NCI-H510A (cell line): Measurements from ENCODE around the gene MS4A6A.
"Not testable (repeated sequence)": the region's sequence is repeated elsewhere in the genome, so short reads cannot be mapped to it uniquely, and the experiment has no call there.

ENCODE experiments used
- DNase-seq: peaks from one replicate; lab custom pipeline; 2025; lab: John Stamatoyannopoulos, UW

The MS4A6A gene

GRCh38 chr11:60183591-60184205 lies 815 bp upstream of the MS4A6A start:
- DNase-seq = no peak

GRCh38 chr11:60175860-60176275 lies 7.0 kb downstream of the MS4A6A start:
- DNase-seq = no peak

- DNase-seq = no peak
These were observed 10.9 kb downstream of the MS4A6A start for GRCh38 chr11:60172011-60172410.

GRCh38 chr11:60170566-60170965 lies 12.3 kb downstream of the MS4A6A start:
- DNase-seq = no peak

GRCh38 chr11:60169264-60169915 lies 13.5 kb downstream of the MS4A6A start:
- DNase-seq = no peak

- DNase-seq = no peak
These were observed 14.6 kb downstream of the MS4A6A start for GRCh38 chr11:60168306-60168705.

GRCh38 chr11:60165951-60166350 lies 16.9 kb downstream of the MS4A6A start:
- no peak for DNase-seq

GRCh38 chr11:60165538-60165937 lies 17.3 kb downstream of the MS4A6A start:
- no peak for DNase-seq

GRCh38 chr11:60164550-60165075 lies 18.3 kb downstream of the MS4A6A start:
- DNase-seq = no peak

- DNase-seq = no peak
These were observed 21.1 kb downstream of the MS4A6A start for GRCh38 chr11:60161766-60162165.

- no peak for DNase-seq
These were observed 21.8 kb downstream of the MS4A6A start for GRCh38 chr11:60161107-60161506.

GRCh38 chr11:60159868-60160267 lies 23.0 kb downstream of the MS4A6A start:
- DNase-seq = no peak

GRCh38 chr11:60159284-60159683 lies 23.6 kb downstream of the MS4A6A start:
- no peak for DNase-seq

GRCh38 chr11:60158636-60159035 lies 24.2 kb downstream of the MS4A6A start:
- no peak for DNase-seq

- DNase-seq = no peak
These were observed 27.0 kb downstream of the MS4A6A start for GRCh38 chr11:60155931-60156330.

GRCh38 chr11:60152727-60153126 lies 30.2 kb downstream of the MS4A6A start:
- not testable (repeated sequence) for DNase-seq

GRCh38 chr11:60150279-60150678 lies 32.6 kb downstream of the MS4A6A start:
- no peak for DNase-seq

GRCh38 chr11:60145677-60146076 lies 37.2 kb downstream of the MS4A6A start:
- no peak for DNase-seq

- no peak for DNase-seq
These were observed 39.1 kb downstream of the MS4A6A start for GRCh38 chr11:60143768-60144167.

- no peak for DNase-seq
These were observed 49.0 kb downstream of the MS4A6A start for GRCh38 chr11:60133917-60134316.

- no peak for DNase-seq
These were observed 51.0 kb downstream of the MS4A6A start for GRCh38 chr11:60131912-60132311.

GRCh38 chr11:60130496-60130895 lies 52.4 kb downstream of the MS4A6A start:
- DNase-seq = no peak

- DNase-seq = no peak
These were observed 53.0 kb downstream of the MS4A6A start for GRCh38 chr11:60129853-60130252.

- not testable (repeated sequence) for DNase-seq
These were observed 54.0 kb downstream of the MS4A6A start for GRCh38 chr11:60128866-60129265.
